T-cell (primary cell): ENCODE measurements around the gene MICALL1. TPM values are rescaled to one million over a fixed set of nuclear protein-coding genes. Genes with fewer than 3 reads are reported as not detected.

ENCODE experiments used
- ATAC-seq, 4 experiments: fragments of 200-7000 bp in 3 of 4; fragments of 150-1000 bp in 1 of 4; cut with Tn5 transposase; replicated peaks in 1 of 4; 1 replicate in 3 of 4; 2 replicates in 1 of 4; pipeline ENCODE4 v1.10.0; 2021; ENCODE audit warnings: moderate library complexity in 3 of 4, mild to moderate bottlenecking in 2 of 4, moderate number of reproducible peaks in 1 of 4
- CTCF ChIA-PET, 2 donors: fragments of 300-600 bp; sonication (Branson Sonifier 250); formaldehyde crosslinking; loops; one replicate each; lab custom pipeline; 2022; ENCODE audit warnings: antibody characterized with exemption in 2 of 2; lab: Charles Lee
- POLR2A ChIA-PET, 2 donors: fragments of 300-600 bp; sonication (Branson Sonifier 250); formaldehyde crosslinking; loops; one replicate each; lab custom pipeline; 2022; ENCODE audit warnings: antibody characterized with exemption in 2 of 2; lab: Charles Lee
- DNase-seq, 35 experiments: peaks; one replicate each; pipeline versions ENCODE4 v3.0.0 to v3.0.0-alpha.2; 2013 to 2023
- H3K27ac ChIP-seq: one replicate; pipeline ENCODE4 v1.5.1; 2013; ENCODE audit warnings: low read length
- H3K27me3 ChIP-seq, 2 experiments: replicated peaks in 1 of 2; 1 replicate in 1 of 2; 2 replicates in 1 of 2; pipeline versions ENCODE4 v1.6.1 to v1.7.0; 2013; ENCODE audit warnings: low read length in 1 of 2, mixed read lengths in 1 of 2; ENCODE audit not compliant: control insufficient read depth in 2 of 2, insufficient read depth in 2 of 2; ENCODE audit errors: extremely low read depth in 1 of 2
- H3K36me3 ChIP-seq, 2 donors: 1 replicate in 1 of 2; 2 replicates in 1 of 2; pipeline versions ENCODE4 v1.6.1 to v1.7.0; 2013; ENCODE audit warnings: low read length in 1 of 2; ENCODE audit not compliant: control insufficient read depth in 2 of 2, insufficient read depth in 1 of 2; ENCODE audit errors: extremely low read depth in 1 of 2
- H3K4me1 ChIP-seq, 2 experiments: 1 replicate in 1 of 2; 2 replicates in 1 of 2; pipeline versions ENCODE4 v1.6.1 to v1.7.0; 2013; ENCODE audit warnings: low read length in 2 of 2, mixed read lengths in 1 of 2; ENCODE audit not compliant: insufficient read depth in 2 of 2, control insufficient read depth in 1 of 2; ENCODE audit errors: extremely low read depth in 1 of 2
- H3K4me3 ChIP-seq, 2 donors: 1 replicate in 1 of 2; 2 replicates in 1 of 2; pipeline versions ENCODE4 v1.5.1 to v1.7.0; 2013; ENCODE audit warnings: mild to moderate bottlenecking in 2 of 2, low read length in 1 of 2, moderate library complexity in 1 of 2; ENCODE audit not compliant: control insufficient read depth in 1 of 2; ENCODE audit errors: extremely low read depth in 1 of 2
- H3K9me3 ChIP-seq: 2 replicates; pipeline ENCODE4 v1.7.0; 2013
- H3K27ac Mint-ChIP-seq, 2 donors: one replicate each; pipeline ENCODE4 v1.8.0; 2020 to 2021; ENCODE audit warnings: mild to moderate bottlenecking in 2 of 2, mixed read lengths in 2 of 2
- H3K27me3 Mint-ChIP-seq, 2 donors: one replicate each; pipeline ENCODE4 v1.8.0; 2021 to 2022; ENCODE audit warnings: mixed read lengths in 2 of 2
- H3K36me3 Mint-ChIP-seq: one replicate; pipeline ENCODE4 v1.8.0; 2021; ENCODE audit warnings: mixed read lengths
- H3K4me1 Mint-ChIP-seq, 3 donors: one replicate each; pipeline ENCODE4 v1.8.0; 2020 to 2022; ENCODE audit warnings: mixed read lengths in 3 of 3, mild to moderate bottlenecking in 1 of 3
- H3K4me3 Mint-ChIP-seq, 3 donors: one replicate each; pipeline ENCODE4 v1.8.0; 2020 to 2022; ENCODE audit warnings: mild to moderate bottlenecking in 3 of 3, mixed read lengths in 3 of 3, moderate library complexity in 3 of 3
- H3K9me3 Mint-ChIP-seq, 3 donors: one replicate each; pipeline ENCODE4 v1.8.0; 2020 to 2022; ENCODE audit warnings: mixed read lengths in 3 of 3
- WGBS: methylation state at CpG from one replicate; pipeline ENCODE4 v1.1.5; 2013; ENCODE audit warnings: missing lambda C conversion rate; ENCODE audit not compliant: insufficient coverage; 5-methylcytosine and 5-hydroxymethylcytosine counted together
- total RNA-seq, 35 experiments: library from RNA in 6 of 35; stranded (reverse) in 6 of 35; fragments of 120-200 nt in 1 of 35; gene quantifications; one replicate each; pipeline versions ENCODE4 v1.2.1 to v1.2.4 and lab custom pipeline; 2013 to 2026

Gene MICALL1
- total RNA-seq, 5 donors from 2014 or later (not counting 1 experiment from before 2014, with no cell fraction given): 23.6 to 39.0 (median 34.3) TPM

- ChIA-PET CTCF (no interaction called here), POLR2A (no interaction called here)
- Mint-ChIP-seq H3K4me3 (no peak overlapping the region), H3K27me3 (no peaks in the 10 kb centered on the region), H3K9me3 (no peaks in the 10 kb centered on the region), H3K36me3 (peaks cover 35% of the 10 kb centered on the region), H3K27ac (no peak overlapping the region), H3K4me1 (peaks cover 9 to 11% (median 9%) of the 10 kb centered on the region in 3 donors)
- Histone ChIP-seq H3K27me3 (no peaks in the 10 kb centered on the region), H3K27ac (no peak overlapping the region), H3K36me3 (peaks cover 7 to 63% of the 10 kb centered on the region in 2 donors), H3K4me3 (no peak overlapping the region), H3K4me1 (no peaks in the 10 kb centered on the region), H3K9me3 (no peaks in the 10 kb centered on the region)
- DNase-seq: no peak
- no peak for ATAC-seq
- 95% methylated on average over 3 of the region's 6 CpGs for WGBS
Observed at GRCh38 chr22:37880668-37881440, 25.2 kb upstream of the MICALL1 start.

GRCh38 chr22:37884420-37884819 lies 21.7 kb upstream of the MICALL1 start:
- H3K36me3 Mint-ChIP-seq: peaks cover 30% of the 10 kb centered on the region
- 100% methylated on average over 2 of the region's 6 CpGs for WGBS
- DNase-seq (no peak), ATAC-seq (no peak)
- no peak overlapping the region for H3K4me3 ChIP-seq
- no peaks in the 10 kb centered on the region for H3K9me3 Mint-ChIP-seq
- no peaks in the 10 kb centered on the region for H3K27me3 ChIP-seq
- no peak overlapping the region for H3K4me3 Mint-ChIP-seq
- no peaks in the 10 kb centered on the region for H3K27me3 Mint-ChIP-seq
- peaks cover 13 to 17% (median 15%) of the 10 kb centered on the region in 3 donors for H3K4me1 Mint-ChIP-seq
- no peaks in the 10 kb centered on the region for H3K4me1 ChIP-seq
- POLR2A ChIA-PET: interaction anchor here in 1 of 2 donors (0.6 kb wide), 1 partner anchor 947 kb away, joined by 9 read pairs; no protein-coding TSS in a partner anchor
- H3K27ac ChIP-seq: no peak overlapping the region
- H3K9me3 ChIP-seq: no peaks in the 10 kb centered on the region
- H3K27ac Mint-ChIP-seq: no peak overlapping the region
- peaks cover 13 to 61% of the 10 kb centered on the region in 2 donors for H3K36me3 ChIP-seq
- CTCF ChIA-PET: interaction anchor here in 1 of 2 donors (0.6 kb wide), 1 partner anchor 9 kb away, joined by 4 read pairs; no protein-coding TSS in a partner anchor

- Mint-ChIP-seq H3K27me3 (no peaks in the 10 kb centered on the region), H3K27ac (peak overlapping the region; percentile 48 to 69), H3K4me1 (peaks cover 10 to 17% (median 15%) of the 10 kb centered on the region in 3 donors), H3K36me3 (peaks cover 26% of the 10 kb centered on the region), H3K9me3 (no peaks in the 10 kb centered on the region), H3K4me3 (no peak overlapping the region)
- DNase-seq (no peak), ATAC-seq (no peak)
- Histone ChIP-seq H3K4me3 (no peak overlapping the region), H3K36me3 (peaks cover 19 to 47% of the 10 kb centered on the region in 2 donors), H3K9me3 (no peaks in the 10 kb centered on the region), H3K27me3 (no peaks in the 10 kb centered on the region), H3K27ac (no peak overlapping the region), H3K4me1 (no peaks in the 10 kb centered on the region)
- CTCF ChIA-PET: no interaction called here
- 83% methylated on average over 1 of the region's 6 CpGs for WGBS
- POLR2A ChIA-PET: no interaction called here
Observed at GRCh38 chr22:37887584-37888378, 18.3 kb upstream of the MICALL1 start.

- POLR2A ChIA-PET: no interaction called here
- 97% methylated on average over 3 of the region's 3 CpGs for WGBS
Observed at GRCh38 chr22:37891926-37892325, 14.2 kb upstream of the MICALL1 start.

GRCh38 chr22:37892566-37893335 lies 13.3 kb upstream of the MICALL1 start:
- Mint-ChIP-seq H3K27me3 (no peaks in the 10 kb centered on the region), H3K4me1 (peaks cover 25 to 31% (median 28%) of the 10 kb centered on the region in 3 donors), H3K36me3 (peaks cover 12% of the 10 kb centered on the region), H3K9me3 (no peaks in the 10 kb centered on the region), H3K27ac (peak overlapping the region in 1 of 2 donors; percentile 66), H3K4me3 (no peak overlapping the region)
- no peak overlapping the region for H3K4me3 ChIP-seq
- ChIA-PET POLR2A (no interaction called here), CTCF (no interaction called here)
- ATAC-seq (no peak), DNase-seq (no peak)
- no peaks in the 10 kb centered on the region for H3K27me3 ChIP-seq
- 100% methylated on average over 1 of the region's 7 CpGs for WGBS
- no peaks in the 10 kb centered on the region for H3K9me3 ChIP-seq
- peaks cover 9 to 27% of the 10 kb centered on the region in 2 donors for H3K36me3 ChIP-seq
- peaks cover 12 to 27% of the 10 kb centered on the region in 2 experiments for H3K4me1 ChIP-seq
- H3K27ac ChIP-seq: no peak overlapping the region

More at GRCh38 chr22:37891926-37892325, 14.2 kb upstream of the MICALL1 start:
- ATAC-seq: no peak
- Histone ChIP-seq H3K27me3 (no peaks in the 10 kb centered on the region), H3K4me3 (no peak overlapping the region), H3K9me3 (no peaks in the 10 kb centered on the region), H3K36me3 (peaks cover 16 to 35% of the 10 kb centered on the region in 2 donors), H3K27ac (no peak overlapping the region), H3K4me1 (peaks cover 9 to 22% of the 10 kb centered on the region in 2 experiments)
- H3K4me3 Mint-ChIP-seq: no peak overlapping the region
- no peak for DNase-seq
- no peaks in the 10 kb centered on the region for H3K27me3 Mint-ChIP-seq
- CTCF ChIA-PET: interaction anchor here (0.5 to 0.6 kb wide), 2 partner anchors 25 to 31 kb away, joined by 4 to 5 read pairs; no protein-coding TSS in a partner anchor
- H3K4me1 Mint-ChIP-seq: peaks cover 24 to 30% (median 27%) of the 10 kb centered on the region in 3 donors
- H3K9me3 Mint-ChIP-seq: no peaks in the 10 kb centered on the region
- H3K36me3 Mint-ChIP-seq: peaks cover 16% of the 10 kb centered on the region
- peak overlapping the region in 1 of 2 donors; percentile 4 for H3K27ac Mint-ChIP-seq
